NCI-H1930 (cell line): ENCODE results near the gene ABLIM2.
"Not testable (repeated sequence)": the region's sequence is repeated elsewhere in the genome, so short reads cannot be mapped to it uniquely, and the experiment has no call there.

Experiments
- DNase-seq, 2 experiments: peaks; one replicate each; lab custom pipeline; 2025; lab: John Stamatoyannopoulos, UW

Gene ABLIM2

DNA sequence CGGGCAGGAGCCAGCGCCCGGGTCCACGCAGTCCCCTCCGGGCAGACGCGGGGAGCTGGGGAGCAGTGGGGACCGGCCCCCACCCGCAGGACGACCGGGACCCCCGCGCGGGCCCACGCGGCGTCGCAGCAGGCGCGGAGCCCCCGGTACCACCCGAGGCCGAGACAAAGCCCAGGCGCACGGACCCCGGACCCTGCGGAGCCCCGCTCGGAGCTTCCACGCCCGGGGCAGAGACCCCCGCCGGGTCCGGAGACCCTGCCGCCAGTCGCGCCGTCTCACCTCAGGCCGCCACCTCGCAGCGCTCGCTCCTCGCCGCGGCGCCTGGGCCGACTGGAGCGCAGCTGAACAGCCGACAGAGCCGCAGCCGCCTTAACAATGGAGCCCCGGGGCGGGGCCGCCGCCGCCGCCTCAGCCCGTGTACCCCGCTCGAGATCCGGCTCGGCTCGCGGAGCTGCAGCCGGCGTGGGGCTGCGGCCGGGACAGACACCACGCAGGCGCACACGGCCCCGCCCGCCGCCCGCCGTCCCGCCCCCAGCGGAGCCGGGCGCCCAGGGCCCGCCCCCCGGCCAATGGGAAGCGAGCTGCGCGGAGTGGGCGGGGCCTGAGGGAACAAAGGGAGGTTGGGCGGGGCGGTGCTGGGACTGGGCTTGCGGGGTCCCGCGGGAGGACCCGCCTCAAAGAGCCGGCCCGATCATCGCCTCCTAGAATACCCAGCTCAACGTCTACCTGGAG is 219.1 kb downstream of the ABLIM2 start, which contains the start of gene AFAP1:
Gene AFAP1 (minus strand): TSS at position 485 of the 732 bp plus-strand sequence. CDS start 67,783 bp downstream, outside the sequence.
- DNase-seq: peak; percentile 77 to 89

DNA sequence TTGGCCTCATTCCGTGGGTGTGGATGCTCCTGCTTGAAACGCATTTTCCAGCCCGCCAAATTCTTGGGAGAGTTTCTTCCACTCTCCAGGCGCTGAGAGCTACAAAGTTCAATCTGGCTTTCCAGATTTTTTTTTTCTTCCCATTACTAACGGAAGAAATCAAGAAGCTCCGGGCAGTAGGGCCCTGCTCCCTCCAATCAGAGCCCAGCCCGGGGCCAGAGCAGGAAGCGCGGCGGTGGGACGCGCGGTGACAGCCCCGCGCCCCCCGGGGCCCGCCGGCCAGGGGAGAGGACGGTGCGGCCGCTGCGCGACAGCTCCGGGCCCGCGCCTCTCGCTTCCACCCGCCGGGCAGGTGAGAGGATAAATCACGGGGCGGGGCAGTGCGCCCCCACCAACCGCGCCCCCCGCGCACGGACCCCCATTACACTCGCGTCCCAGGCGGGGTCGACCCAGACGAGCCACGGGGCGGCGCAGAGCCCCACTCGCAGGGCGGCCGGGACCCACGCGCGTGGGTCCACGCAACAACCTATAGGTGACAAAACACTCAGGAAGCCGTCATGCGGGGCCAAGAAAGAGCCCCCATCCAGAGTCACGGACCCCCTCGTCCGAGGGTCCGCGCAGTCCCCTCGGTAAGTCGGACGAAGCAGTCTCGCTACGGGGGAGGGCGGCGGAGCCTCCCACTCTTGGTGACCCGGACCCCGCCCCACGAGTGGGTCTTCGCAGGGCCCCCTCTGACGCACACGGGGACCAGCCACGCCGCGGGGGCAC is 219.8 kb downstream of the ABLIM2 start:
- no peak for DNase-seq

DNA sequence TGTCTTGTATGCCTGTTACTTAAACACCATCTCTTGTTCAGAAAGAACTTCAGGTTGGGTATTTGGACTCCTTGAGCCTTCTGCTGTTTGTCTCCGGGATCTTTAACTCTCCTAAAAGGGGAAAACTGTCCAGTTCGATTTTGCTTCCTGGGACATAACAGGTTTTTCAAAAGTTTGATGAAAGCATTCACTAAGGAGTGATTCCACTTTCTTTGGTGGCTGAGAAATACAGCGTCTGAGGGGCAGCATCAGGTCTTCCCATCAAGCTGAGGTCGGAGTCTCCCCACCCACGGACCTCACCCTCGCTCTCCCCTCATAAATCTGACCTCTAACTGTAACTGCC is 220.4 kb downstream of the ABLIM2 start:
- no peak for DNase-seq

DNA sequence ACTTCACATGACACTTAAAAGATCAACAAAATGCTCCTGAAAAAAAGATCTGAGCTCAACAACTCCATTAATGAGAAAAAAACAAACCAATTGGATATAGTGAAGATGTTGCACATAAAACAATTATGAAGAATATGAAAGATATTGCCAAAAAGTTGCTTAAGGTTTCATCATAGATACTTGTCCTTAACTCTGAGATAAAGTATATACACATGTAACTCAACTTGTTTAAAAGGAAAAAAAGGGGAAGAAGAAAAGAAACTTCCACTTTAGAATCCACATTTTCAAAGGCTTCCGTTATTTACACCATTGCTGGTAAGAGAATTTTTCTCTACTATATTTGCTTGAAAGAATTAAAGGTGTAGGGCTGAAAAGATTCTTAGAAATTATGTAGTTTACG is 221.6 kb downstream of the ABLIM2 start:
- DNase-seq: no peak

DNA sequence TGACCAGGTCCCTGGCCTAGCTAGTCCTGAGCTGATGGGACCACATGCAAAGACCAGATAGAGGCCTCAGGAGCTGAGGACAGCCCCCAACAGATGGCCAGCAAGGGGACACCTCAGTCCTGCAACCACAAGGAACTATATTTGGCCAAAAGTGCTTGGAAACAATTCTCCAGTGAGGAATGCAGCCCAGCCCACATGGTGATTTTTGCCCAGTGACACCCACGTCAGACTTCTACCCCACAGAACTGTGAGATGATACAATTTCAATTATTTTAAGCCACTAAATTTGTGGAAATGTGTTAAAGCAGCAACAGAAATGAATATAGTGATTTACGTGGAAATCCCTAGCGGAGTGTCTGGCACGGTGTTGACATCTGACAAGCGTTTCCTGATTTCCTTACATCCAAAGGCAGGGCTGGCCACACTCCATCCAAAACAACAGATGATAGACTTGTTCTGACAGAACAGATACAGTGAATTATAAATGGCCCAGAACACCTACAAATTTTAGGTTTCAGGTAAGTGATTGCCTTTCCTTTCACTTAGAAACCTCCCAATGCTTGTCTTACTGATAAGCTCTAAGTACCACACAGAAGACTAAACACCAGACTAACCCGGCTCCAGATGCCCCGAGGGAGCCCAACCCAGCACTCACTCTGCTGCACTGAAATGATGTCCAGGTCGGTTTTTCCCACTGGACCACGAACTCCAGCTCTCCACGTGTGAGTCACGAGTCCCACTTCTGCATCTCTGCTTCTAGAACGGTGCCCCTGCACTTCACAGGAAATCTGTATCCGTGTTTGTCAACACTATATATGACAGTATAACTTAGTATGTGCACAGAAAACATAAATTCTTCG is 224.7 kb downstream of the ABLIM2 start:
- DNase-seq: no peak

DNA sequence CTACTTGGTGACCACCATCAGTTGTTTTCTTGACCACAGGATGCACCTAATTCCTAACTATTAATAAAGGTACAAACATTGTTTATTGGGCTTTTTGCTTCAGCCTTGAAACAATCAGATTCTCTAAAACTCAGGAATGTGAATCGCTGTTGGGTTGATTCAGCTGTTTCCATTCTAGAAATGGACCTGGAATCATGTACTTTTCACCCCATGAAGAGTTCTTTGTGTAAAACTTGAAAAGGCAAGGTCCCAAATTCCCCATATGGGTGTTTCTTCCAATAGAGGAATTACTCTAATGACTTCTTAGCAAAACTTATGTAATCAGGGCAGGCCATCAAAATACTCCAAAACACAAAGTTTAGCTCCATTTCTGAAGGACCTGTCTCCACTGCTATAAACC is 226.3 kb downstream of the ABLIM2 start:
- no peak for DNase-seq

DNA sequence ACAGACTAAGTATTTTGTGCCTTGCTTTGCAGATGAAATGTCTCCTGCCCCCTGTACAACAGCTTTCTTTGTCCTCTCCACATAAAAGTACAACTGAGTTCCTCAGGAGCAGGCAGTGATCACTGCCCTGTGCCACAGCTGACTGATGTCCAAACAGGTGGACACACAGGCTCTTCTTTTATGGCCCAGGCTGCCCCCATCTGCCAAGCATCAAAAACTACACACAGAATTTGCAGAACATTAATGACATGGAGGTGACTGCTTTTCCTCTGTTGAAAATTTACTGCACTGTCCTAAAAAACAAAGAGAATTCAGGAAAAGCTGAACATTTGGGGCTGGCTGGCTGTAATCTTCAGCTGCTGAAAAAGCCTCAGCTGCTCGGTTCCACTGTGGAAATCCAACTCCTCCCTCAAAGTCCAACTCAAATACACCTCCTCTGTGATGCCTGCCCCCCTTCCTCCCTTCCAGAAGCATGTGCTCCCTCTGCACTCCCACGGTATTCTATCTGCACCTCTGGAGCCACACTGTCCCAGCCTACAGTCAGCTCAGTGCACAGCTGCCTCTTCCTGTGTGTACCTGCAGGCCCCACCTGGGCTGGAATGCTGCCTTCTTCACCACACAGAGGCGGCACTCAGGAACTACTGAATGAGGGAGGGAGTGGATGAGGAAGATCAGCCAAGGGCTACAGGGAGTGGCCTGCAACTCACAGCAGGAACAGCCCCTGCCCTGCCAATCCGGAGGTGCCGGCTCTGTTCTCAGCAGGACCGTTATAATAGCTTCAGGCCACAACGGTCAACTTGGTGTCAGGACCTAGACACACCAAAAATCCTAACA is 229.3 kb downstream of the ABLIM2 start:
- DNase-seq: no peak

DNA sequence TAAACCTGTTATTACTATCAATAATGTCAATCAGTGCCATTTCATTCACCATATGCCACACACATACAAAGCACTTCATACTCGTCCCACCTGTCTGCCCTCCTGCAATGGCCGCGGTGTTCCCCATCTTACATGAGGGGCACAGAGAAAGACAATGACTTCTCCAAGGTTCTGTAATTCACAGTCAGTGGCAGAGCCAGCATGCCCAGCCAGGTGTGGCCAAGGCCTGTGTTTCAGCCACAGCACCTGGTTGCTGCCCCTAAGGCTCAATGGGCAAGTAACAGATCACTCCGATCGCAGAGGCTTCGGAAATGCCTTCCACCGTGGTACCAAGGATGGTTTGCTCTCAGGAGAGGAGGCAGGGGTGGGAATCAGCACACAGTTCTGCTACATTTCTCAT is 229.9 kb downstream of the ABLIM2 start:
- no peak for DNase-seq

DNA sequence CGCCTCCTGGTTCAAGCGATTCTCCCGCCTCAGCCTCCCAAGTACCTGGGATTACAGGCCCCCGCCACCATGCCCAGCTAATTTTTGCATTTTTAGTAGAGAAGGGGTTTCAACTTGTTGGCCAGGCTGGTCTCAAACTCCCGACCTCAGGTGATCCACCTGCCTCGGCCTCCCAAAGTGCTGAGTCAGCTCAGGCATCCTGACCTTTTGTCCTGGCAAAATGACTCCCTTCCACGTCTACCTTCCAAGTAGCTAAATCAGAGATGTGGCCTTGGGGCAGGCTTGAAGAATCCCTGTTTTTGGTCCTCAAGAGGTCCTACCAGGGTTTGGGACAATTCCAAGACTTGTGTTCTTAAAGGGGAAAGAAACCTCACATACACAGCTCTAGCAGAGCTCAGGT is 231.8 kb downstream of the ABLIM2 start:
- no peak for DNase-seq

DNA sequence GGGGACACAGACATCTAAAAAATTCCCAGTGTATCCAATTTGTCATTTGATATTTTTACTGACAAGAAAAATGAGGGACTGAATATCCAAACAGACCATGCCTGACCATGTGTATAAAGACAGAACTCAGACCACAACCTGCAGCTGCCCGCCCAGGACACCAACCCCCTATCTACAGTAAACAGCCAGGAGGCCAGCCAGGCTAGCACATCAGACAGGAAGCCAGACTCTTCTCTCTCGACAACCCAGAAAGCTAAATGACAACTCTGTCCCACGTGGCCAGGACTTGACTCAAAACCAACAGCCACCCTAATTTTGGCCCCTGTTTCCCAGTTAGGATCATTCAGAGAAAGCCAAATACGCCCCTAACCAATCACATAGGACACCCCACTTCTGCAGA is 234.0 kb downstream of the ABLIM2 start:
- no peak for DNase-seq

DNA sequence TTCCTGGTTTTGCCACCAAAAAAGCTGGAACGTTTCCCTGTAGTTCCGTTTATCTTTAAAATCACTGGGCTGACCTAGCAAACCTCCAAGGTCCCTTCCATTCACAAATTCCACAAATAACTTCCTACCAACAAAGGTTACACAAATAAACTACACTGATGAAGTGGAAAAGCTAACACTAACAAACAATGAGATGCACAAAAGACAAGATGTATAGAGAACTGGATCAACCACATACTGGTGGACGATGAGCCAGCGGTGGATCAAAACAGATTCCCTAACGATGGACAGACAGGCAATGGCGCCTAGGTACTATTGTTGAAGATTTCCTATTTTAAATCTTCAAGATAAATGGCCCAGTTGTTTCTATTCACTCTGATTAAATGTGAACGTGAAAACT is 234.4 kb downstream of the ABLIM2 start:
- no peak for DNase-seq

DNA sequence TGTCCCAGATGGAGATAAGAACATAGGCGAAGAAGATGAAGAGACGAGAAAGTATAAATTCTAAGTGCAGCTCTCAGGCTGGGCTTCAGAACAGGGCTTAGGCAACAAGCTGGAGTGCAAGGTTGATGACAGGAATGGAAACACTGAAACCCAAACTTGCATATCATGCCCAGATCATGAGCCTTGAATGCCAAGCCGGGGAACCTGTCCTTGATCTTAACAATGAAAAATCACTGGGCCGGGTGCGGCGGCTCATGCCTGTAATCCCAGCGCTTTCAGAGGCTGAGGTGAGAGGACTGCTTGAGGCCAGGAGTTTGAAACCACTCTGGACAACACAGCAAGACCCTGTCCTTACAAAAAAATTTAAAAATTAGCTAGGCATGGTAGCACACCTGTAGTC is 236.1 kb downstream of the ABLIM2 start:
- DNase-seq: no peak

DNA sequence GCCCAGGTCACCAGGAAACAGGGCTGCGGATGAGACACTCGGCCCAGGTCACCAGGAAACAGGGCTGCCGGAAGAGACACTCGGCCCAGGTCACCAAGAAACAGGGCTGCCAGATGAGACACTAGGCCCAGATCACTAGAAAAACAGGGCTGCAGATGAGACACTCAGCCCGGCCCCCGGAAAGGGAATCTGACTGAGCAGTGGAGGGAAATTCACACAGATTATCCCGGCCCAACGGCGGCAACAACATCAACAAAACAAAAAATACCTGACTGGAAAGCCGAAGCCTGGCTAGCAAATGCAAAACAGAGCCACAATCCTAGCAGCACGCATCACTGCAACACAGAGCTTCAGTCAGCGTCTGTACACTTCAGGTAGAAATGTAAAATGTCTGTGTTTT is 239.6 kb downstream of the ABLIM2 start:
- DNase-seq: no peak

DNA sequence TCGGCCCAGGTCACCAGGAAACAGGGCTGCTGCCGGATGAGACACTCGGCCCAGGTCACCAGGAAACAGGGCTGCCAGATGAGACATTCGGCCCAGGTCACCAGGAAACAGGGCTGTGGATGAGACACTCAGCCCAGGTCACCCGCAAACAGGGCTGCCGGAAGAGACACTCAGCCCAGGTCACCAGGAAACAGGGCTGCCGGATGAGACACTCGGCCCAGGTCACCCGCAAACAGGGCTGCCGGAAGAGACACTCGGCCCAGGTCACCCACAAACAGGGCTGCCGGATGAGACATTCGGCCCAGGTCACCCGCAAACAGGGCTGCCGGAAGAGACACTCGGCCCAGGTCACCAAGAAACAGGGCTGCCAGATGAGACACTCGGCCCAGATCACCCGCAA is 240.4 kb downstream of the ABLIM2 start:
- DNase-seq: not testable (repeated sequence)

DNA sequence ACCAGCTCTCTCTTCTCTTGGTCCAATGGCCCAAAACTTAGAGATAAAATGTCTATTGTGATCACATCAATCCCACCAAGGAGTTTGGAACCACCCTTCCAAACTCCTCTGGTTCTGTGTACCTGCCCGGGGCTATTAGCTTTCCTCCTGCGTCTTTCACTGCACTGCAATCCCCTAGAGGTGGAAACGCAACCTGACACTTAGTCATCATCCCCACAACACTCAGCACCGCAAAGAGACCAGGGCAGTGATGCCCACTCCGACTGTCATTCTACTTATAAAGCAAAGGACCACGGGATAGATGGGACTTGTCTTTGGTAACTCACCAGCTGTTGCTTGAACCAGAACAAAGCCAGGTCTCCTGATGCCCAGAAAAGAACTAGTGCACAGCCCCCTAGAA is 240.9 kb downstream of the ABLIM2 start:
- DNase-seq: no peak

DNA sequence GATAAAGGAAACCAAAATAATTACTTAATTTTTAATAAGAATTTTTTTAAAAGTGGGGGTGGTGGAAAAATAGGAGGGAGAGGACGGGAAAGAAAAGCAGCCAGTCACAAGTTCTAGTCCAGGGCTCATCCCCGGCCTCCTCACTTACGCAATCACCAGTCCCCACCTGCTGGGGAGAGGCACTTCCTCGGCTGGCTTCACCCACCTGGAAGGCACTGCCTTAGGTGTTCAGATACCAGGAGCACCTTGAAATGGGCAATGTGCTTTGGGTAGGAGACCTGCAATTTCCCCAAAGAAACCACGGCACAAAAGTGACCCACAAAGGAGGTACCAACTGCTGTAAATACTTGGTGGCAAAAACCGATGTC is 242.8 kb downstream of the ABLIM2 start:
- DNase-seq: no peak
